ENCODE data around the gene TREH. TPM values are rescaled to one million over a fixed set of nuclear protein-coding genes. Genes with fewer than 3 reads are reported as not detected.

Gene TREH
- total RNA-seq, 1 experiment from 2014 or later = 0.15 TPM

- no peaks in the 10 kb centered on the region for H3K9me3 ChIP-seq (ENCODE audit: control insufficient read depth in 1 of 2, insufficient read depth in 1 of 2, low read depth in 1 of 2, low read length in 2 of 2)
- CTCF ChIA-PET = interaction anchor here (0.7 to 1.9 kb wide), 5 partner anchors 9 to 36 kb away, joined by 3 to 4 read pairs (median 4); partner anchors contain the start of gene PHLDB1
- no peak for TF ChIP-seq POLR2A (IDR thresholded peaks at IDR 0.05; ENCODE audit: borderline replicate concordance, extremely low read depth, insufficient read depth, insufficient read length)
- TF ChIP-seq CTCF (IDR thresholded peaks at IDR 0.05 in 2 of 3, conservative IDR thresholded peaks at IDR 0.05 in 1 of 3; ENCODE audit: borderline replicate concordance in 1 of 3, insufficient read depth in 1 of 3, low read depth in 2 of 3, low read length in 2 of 3) = no peak
- no peak for TF ChIP-seq SRF (IDR thresholded peaks at IDR 0.05; ENCODE audit: low read depth)
- TF ChIP-seq EZH2 (IDR thresholded peaks at IDR 0.05) = no peak
- no peak for TF ChIP-seq FOSL1 (IDR thresholded peaks at IDR 0.05; ENCODE audit: low read depth)
- TF ChIP-seq MAX (IDR thresholded peaks at IDR 0.05) = no peak
- peak; percentile 50; the same call in 1 of the 2 replicates for TF ChIP-seq ZFX (IDR thresholded peaks at IDR 0.05)
- TF ChIP-seq CEBPB (IDR thresholded peaks at IDR 0.05; ENCODE audit: low read depth) = no peak
- H3K4me3 ChIP-seq (replicated peaks in 1 of 2; ENCODE audit: low read depth in 1 of 2, low read length in 2 of 2) = peak overlapping the region in 1 of 2 experiments; percentile 84; a peak in 3 of 4 replicates
- H3K9me2 ChIP-seq (ENCODE audit: insufficient read depth) = no peaks in the 10 kb centered on the region
- no peaks in the 10 kb centered on the region for H3K27me3 ChIP-seq (ENCODE audit: insufficient read depth, low read length)
- no peak overlapping the region for H2AFZ ChIP-seq (ENCODE audit: low read depth, low read length, poor library complexity, severe bottlenecking)
- peaks cover 0 to 10% of the 10 kb centered on the region in 2 experiments; a peak in 2 of 4 replicates for H3K36me3 ChIP-seq (ENCODE audit: control insufficient read depth in 1 of 2, insufficient read depth in 2 of 2, low read length in 2 of 2)
- DNase-seq (ENCODE audit: low read depth, low spot score) (no peak), ATAC-seq (peak; percentile 28)
- no peaks in the 10 kb centered on the region for H4K20me1 ChIP-seq (ENCODE audit: insufficient read depth)
- RAD21 ChIA-PET (ENCODE audit: low non-redundant PET in 1 of 2, low total read pairs in 2 of 2, uncharacterized antibody in 2 of 2, unreplicated experiment in 2 of 2) = interaction anchor here (0.7 to 0.9 kb wide), 2 partner anchors 9 to 13 kb away, joined by 3 to 5 read pairs; no protein-coding TSS in a partner anchor
- intact Hi-C loops (cut with micrococcal nuclease) = no loop called here
- POLR2A ChIA-PET = interaction anchor here (0.6 to 3.3 kb wide), 6 partner anchors 9 to 365 kb away, joined by 3 to 33 read pairs (median 8); no protein-coding TSS in a partner anchor
- peak overlapping the region; percentile 84 for H3K9ac ChIP-seq (ENCODE audit: low read length)
- BruUV-seq (replicated peaks) = no TSS peak
- peak overlapping the region; percentile 96 for H3K27ac ChIP-seq (ENCODE audit: low read depth, low read length)
- H3K4me2 ChIP-seq (ENCODE audit: low read length) = peak overlapping the region; percentile 94
- H3K79me2 ChIP-seq (ENCODE audit: insufficient read depth, low read length) = peaks cover 6% of the 10 kb centered on the region
- H3K4me1 ChIP-seq (ENCODE audit: control insufficient read depth in 1 of 2, insufficient read depth in 2 of 2, low read length in 2 of 2) = peaks cover 61 to 73% of the 10 kb centered on the region in 2 experiments
Observed at GRCh38 chr11:118623269-118623655, 56.2 kb downstream of the TREH start.
